B cell (primary cell): ENCODE results near the gene LDLRAD3.

Experiments
- EZH2 ChIP-seq: IDR thresholded peaks from 2 replicates; pipeline ENCODE4 v1.6.1; 2012; ENCODE audit warnings: borderline replicate concordance, low read depth, mild to moderate bottlenecking, moderate library complexity, low read length; ENCODE audit not compliant: insufficient read depth, poor library complexity, severe bottlenecking
- TF ChIP-seq, protein P1 (sequence below): fragments of 200-600 bp; IDR thresholded peaks from one replicate; pipeline ENCODE4 v1.8.0; 2022; ENCODE audit warnings: antibody characterized with exemption, mild to moderate bottlenecking

DNA sequence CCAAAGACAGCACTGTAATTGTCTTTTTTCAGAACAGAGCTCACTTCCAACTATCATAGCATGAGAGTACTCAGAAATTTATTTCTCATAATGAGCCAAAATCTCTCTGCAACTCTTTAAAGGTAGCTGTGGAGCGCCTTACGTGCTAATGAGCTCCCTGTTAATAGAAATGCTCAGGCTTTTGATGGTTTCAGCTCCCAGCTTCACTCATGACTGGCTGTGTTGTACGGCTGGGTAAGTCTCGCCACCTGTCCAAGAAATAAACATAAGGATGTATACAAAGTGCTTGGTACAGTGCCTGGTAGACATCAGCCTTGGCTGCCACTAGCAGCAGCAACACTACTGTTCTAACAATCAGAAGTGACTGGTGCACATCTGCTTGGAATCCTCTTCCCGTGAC, 109.4 kb downstream of the LDLRAD3 start:
- TF ChIP-seq, protein P1, sequence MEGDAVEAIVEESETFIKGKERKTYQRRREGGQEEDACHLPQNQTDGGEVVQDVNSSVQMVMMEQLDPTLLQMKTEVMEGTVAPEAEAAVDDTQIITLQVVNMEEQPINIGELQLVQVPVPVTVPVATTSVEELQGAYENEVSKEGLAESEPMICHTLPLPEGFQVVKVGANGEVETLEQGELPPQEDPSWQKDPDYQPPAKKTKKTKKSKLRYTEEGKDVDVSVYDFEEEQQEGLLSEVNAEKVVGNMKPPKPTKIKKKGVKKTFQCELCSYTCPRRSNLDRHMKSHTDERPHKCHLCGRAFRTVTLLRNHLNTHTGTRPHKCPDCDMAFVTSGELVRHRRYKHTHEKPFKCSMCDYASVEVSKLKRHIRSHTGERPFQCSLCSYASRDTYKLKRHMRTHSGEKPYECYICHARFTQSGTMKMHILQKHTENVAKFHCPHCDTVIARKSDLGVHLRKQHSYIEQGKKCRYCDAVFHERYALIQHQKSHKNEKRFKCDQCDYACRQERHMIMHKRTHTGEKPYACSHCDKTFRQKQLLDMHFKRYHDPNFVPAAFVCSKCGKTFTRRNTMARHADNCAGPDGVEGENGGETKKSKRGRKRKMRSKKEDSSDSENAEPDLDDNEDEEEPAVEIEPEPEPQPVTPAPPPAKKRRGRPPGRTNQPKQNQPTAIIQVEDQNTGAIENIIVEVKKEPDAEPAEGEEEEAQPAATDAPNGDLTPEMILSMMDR = no peak
- TF ChIP-seq EZH2 = no peak
